Lower lobe of right lung (tissue), 2 donors: Measurements from ENCODE around the gene HMGA1. TPM values are rescaled to one million over a fixed set of nuclear protein-coding genes. Genes with fewer than 3 reads are reported as not detected.

ENCODE experiments used
- ATAC-seq, 2 donors: fragments of 200-7000 bp; cut with Tn5 transposase; one replicate each; pipeline ENCODE4 v1.9.1; 2020 to 2022; ENCODE audit warnings: mild to moderate bottlenecking in 2 of 2, moderate library complexity in 2 of 2
- DNase-seq: peaks from one replicate; pipeline ENCODE4 v3.0.0-alpha.2; 2020
- H3K27ac ChIP-seq: fragments of 200-600 bp; one replicate; pipeline ENCODE4 v1.8.0; 2022
- H3K27me3 ChIP-seq: fragments of 200-600 bp; one replicate; pipeline ENCODE4 v1.8.0; 2022; ENCODE audit warnings: low read depth
- H3K36me3 ChIP-seq: fragments of 200-600 bp; one replicate; pipeline ENCODE4 v1.8.0; 2022; ENCODE audit warnings: mild to moderate bottlenecking
- H3K4me1 ChIP-seq: fragments of 200-600 bp; one replicate; pipeline ENCODE4 v1.8.0; 2022
- H3K4me3 ChIP-seq: fragments of 200-600 bp; one replicate; pipeline ENCODE4 v1.8.0; 2022; ENCODE audit warnings: mild to moderate bottlenecking
- H3K9me3 ChIP-seq: fragments of 200-600 bp; one replicate; pipeline ENCODE4 v1.8.0; 2022
- CTCF ChIP-seq: fragments of 200-600 bp; IDR thresholded peaks from one replicate; pipeline ENCODE4 v1.8.0; 2022; ENCODE audit warnings: antibody characterized with exemption, mild to moderate bottlenecking
- intact Hi-C: fragments of 100-400 bp; cut with DNase I; formaldehyde crosslinking; loops from one replicate; pipeline ENCODE4 v1.11.0; 2022
- total RNA-seq: library from RNA; stranded (reverse); fragmentation: NEBNext Ultra II Directional; extraction: Animal tissue kit (Norgen Biotek cat#: 25700); gene quantifications from one replicate; pipeline ENCODE4 v1.2.1, GENCODE V29; 2021
- donor health status: DM: no; HTN: yes; CAD: no; lungs with severe emphysema.

Gene HMGA1
- total RNA-seq, 1 donor from 2014 or later = 63.5 TPM

- H3K27ac ChIP-seq = no peak overlapping the region
- H3K36me3 ChIP-seq = peaks cover 14% of the 10 kb centered on the region
- H3K9me3 ChIP-seq = no peaks in the 10 kb centered on the region
- no peaks in the 10 kb centered on the region for H3K27me3 ChIP-seq
- peaks cover 38% of the 10 kb centered on the region for H3K4me1 ChIP-seq
- intact Hi-C loops = no loop called here
- no peak overlapping the region for H3K4me3 ChIP-seq
- ATAC-seq (no peak), DNase-seq (peak; percentile 39)
- peak; percentile 23 for TF ChIP-seq CTCF
Observed at GRCh38 chr6:34246563-34247391, 10.1 kb downstream of the HMGA1 start.

- intact Hi-C loops = no loop called here
- no peaks in the 10 kb centered on the region for H3K27me3 ChIP-seq
- H3K4me3 ChIP-seq = peak overlapping the region; percentile 83
- DNase-seq (peak; percentile 44), ATAC-seq (no peak)
- peaks cover 6% of the 10 kb centered on the region for H3K36me3 ChIP-seq
- TF ChIP-seq CTCF = no peak
- peak overlapping the region; percentile 81 for H3K27ac ChIP-seq
- H3K4me1 ChIP-seq = peaks cover 38% of the 10 kb centered on the region
- H3K9me3 ChIP-seq = no peaks in the 10 kb centered on the region
Observed at GRCh38 chr6:34247481-34248197, 11.0 kb downstream of the HMGA1 start.

GRCh38 chr6:34248198-34248726, 11.6 kb downstream of the HMGA1 start:
- H3K4me1 ChIP-seq = peaks cover 36% of the 10 kb centered on the region
- peak overlapping the region; percentile 81 for H3K27ac ChIP-seq
- no peaks in the 10 kb centered on the region for H3K36me3 ChIP-seq
- intact Hi-C loops = no loop called here
- ATAC-seq (peak; percentile 63 to 64), DNase-seq (peak; percentile 83)
- TF ChIP-seq CTCF = no peak
- H3K27me3 ChIP-seq = no peaks in the 10 kb centered on the region
- peak overlapping the region; percentile 83 for H3K4me3 ChIP-seq
- H3K9me3 ChIP-seq = no peaks in the 10 kb centered on the region

- Histone ChIP-seq H3K27ac (peak within 1 kb of the TSS; percentile 81), H3K9me3 (no peaks in the 10 kb centered on the region), H3K36me3 (no peaks in the 10 kb centered on the region), H3K27me3 (no peaks in the 10 kb centered on the region), H3K4me1 (peaks cover 30% of the 10 kb centered on the region), H3K4me3 (peak within 1 kb of the TSS; percentile 83)
- intact Hi-C loops = no loop called here
- TF ChIP-seq CTCF = peak; percentile 91
- peak; percentile 97 for ATAC-seq
- DNase-seq = peak; percentile 98
Observed at GRCh38 chr6:34248727-34249468, 12.2 kb downstream of the HMGA1 start, which contains the start of gene SMIM29. Gene SMIM29, minus strand, starts transcription at chr6:34249006. Its CDS starts 1,215 bp downstream, at chr6:34247791.
